GM12891 (cell line): Measurements from ENCODE around the gene CISH.

Source experiments
- DNase-seq: peaks from one replicate; pipeline ENCODE4 v3.0.0; 2011; ENCODE audit warnings: low spot score; ENCODE audit not compliant: insufficient read length
- FAIRE-seq: peaks from 2 replicates; lab custom pipeline; 2011; peaks lifted over from hg19 to GRCh38; lab: Jason Lieb, UNC
- PAX5 ChIP-seq: IDR thresholded peaks from 2 replicates; pipeline ENCODE4 v1.6.1; 2011; ENCODE audit warnings: low read length, moderate library complexity, mild to moderate bottlenecking; ENCODE audit not compliant: insufficient read depth, severe bottlenecking
- POLR2A ChIP-seq: IDR thresholded peaks from 2 replicates; pipeline ENCODE4 v1.6.1; 2011; ENCODE audit warnings: low read depth, low read length, control low read depth
- POLR2AphosphoS5 ChIP-seq: IDR thresholded peaks from 2 replicates; pipeline ENCODE4 v1.6.1; 2011; ENCODE audit warnings: low read depth, low read length, control low read depth
- POU2F2 ChIP-seq: IDR thresholded peaks from 2 replicates; pipeline ENCODE4 v1.6.1; 2011; ENCODE audit warnings: low read depth, mild to moderate bottlenecking, control low read depth, low read length, moderate library complexity
- SPI1 ChIP-seq: IDR thresholded peaks from 2 replicates; pipeline ENCODE4 v1.6.1; 2011; ENCODE audit warnings: low read depth, low read length, control low read depth
- TAF1 ChIP-seq: IDR thresholded peaks from 2 replicates; pipeline ENCODE4 v1.6.1; 2011; ENCODE audit warnings: low read depth, low read length, control low read depth

The CISH gene

DNA sequence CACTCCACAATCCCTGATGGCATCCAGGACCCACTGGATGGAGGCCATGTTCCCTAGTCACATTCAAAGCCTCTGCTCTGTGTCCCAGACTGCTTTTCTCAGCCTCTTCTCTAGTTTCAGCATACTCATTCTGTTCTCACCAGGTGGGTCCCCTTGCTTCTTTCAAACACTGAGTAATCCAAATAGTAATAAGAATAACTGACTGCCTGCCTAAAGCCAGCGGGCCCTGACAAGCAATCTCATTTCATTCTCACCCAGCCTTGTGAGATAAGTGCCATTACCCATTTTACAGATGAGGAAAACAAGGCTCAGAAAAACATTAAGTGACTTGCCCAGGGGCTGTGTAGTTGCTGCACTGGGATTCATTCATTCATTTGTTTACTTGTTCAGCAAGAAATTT, 30.8 kb upstream of the CISH start:
- FAIRE-seq (no peak), DNase-seq (no peak)
- no peak for TF ChIP-seq TAF1
- no peak for TF ChIP-seq POU2F2
- TF ChIP-seq POLR2AphosphoS5: no peak
- TF ChIP-seq POLR2A: no peak
- TF ChIP-seq PAX5: peak; percentile 28
- no peak for TF ChIP-seq SPI1

DNA sequence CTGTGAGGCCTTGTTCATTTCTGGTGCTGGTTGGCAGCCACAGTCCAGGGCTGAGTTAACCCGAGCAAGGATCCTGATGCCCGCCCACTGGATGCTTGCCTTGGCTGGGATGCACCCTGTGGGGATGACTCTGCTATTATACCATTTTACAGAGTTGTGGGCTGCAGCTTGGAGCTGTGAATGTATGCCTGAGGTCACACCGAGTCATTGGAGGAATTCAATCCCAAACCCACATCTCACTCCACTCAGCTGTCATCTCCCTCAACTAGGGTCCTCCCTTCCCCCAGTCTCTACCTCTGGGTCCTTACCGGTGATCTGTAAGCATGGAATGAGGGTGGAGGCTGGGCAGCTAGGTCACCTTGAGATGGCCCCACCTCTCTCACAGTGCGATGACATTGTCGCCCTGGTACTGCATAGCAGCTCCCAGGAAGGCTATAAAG, 27.5 kb upstream of the CISH start:
- no peak for TF ChIP-seq POLR2AphosphoS5
- no peak for TF ChIP-seq TAF1
- no peak for TF ChIP-seq SPI1
- no peak for FAIRE-seq
- DNase-seq: no peak

DNA sequence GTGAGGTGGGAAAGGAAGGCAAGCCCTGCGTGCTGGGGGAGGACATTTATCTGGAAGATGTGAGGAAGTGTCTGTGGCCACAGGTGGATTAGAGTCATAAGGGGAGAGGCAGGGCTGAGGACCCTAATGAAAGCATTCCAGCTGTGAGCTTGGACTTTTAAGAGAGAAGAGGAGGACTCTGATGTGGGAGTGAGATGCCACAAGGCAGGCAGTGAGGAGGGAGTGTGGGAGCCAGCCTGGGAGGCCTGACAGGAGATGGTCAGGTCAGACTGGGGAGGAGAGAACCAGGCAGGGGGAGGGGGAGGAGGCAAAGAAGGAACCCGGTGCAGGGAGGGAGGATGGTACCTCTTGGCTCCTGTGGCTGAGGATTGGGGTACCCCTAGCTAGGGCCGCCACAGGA, 26.4 kb upstream of the CISH start:
- no peak for FAIRE-seq

GRCh38 chr3:50637011-50637410, 25.4 kb upstream of the CISH start:
- no peak for FAIRE-seq
- TF ChIP-seq SPI1: no peak
- TF ChIP-seq POLR2AphosphoS5: no peak
- TF ChIP-seq POLR2A: no peak
- no peak for TF ChIP-seq PAX5
- no peak for TF ChIP-seq POU2F2
- no peak for TF ChIP-seq TAF1
- no peak for DNase-seq

More for the DNA sequence above, 26.4 kb upstream of the CISH start:
- DNase-seq: no peak
- no peak for TF ChIP-seq TAF1
- no peak for TF ChIP-seq PAX5
- TF ChIP-seq POLR2AphosphoS5: no peak
- TF ChIP-seq POLR2A: no peak
- no peak for TF ChIP-seq SPI1
- no peak for TF ChIP-seq POU2F2

DNA sequence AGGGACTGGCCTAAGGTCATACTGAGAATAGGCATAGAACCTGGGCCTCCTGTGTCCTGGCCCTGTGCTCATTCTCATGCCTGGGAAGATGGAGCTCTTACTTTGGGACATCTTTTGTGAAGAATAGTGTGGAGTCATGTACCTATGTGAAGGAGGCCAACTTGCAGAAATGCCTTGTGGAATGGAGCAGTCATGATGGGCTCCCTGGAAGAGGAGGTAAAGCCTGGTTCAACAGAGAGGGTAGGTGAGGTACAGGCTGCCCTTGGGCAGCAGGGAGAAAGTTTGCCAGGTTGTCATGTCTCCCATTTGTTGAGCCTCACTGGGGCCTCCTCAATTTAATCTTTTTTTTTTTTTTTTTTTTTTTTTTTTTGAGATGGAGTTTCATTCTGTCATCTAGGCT, 23.5 kb upstream of the CISH start:
- no peak for DNase-seq
- no peak for FAIRE-seq

DNA sequence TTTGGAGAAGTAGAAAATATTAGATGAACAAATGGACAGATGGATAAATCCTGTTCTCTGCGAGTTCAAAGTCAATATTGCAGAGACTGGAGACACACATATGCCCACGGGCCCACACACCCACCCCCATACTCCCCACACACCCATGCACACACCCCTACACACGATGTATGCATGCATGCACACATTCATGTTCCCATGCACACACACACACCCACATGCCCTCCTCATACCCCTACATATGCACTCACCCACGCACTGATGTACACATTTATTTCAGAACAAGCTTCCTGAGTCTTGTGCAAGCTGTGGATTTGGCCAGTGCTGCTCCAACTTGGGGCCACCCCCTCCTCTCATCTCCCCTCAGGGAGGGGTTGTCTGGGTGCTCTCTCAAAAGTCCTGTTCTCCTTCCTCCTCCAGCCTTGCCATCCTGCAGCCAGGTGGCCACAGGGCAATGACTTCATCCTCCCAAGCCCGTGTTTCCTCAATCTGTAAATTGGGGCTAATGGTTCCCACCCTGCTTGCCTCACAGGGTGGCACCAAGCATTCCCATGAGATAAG, 21.7 kb upstream of the CISH start:
- FAIRE-seq: peak; percentile 56
- no peak for DNase-seq
- TF ChIP-seq PAX5 (no peak), POU2F2 (no peak), SPI1 (no peak)

More for the DNA sequence above, 23.5 kb upstream of the CISH start:
- TF ChIP-seq TAF1: no peak
- TF ChIP-seq POU2F2: no peak
- no peak for TF ChIP-seq SPI1
- TF ChIP-seq POLR2AphosphoS5: no peak
- no peak for TF ChIP-seq POLR2A
- TF ChIP-seq PAX5: no peak

DNA sequence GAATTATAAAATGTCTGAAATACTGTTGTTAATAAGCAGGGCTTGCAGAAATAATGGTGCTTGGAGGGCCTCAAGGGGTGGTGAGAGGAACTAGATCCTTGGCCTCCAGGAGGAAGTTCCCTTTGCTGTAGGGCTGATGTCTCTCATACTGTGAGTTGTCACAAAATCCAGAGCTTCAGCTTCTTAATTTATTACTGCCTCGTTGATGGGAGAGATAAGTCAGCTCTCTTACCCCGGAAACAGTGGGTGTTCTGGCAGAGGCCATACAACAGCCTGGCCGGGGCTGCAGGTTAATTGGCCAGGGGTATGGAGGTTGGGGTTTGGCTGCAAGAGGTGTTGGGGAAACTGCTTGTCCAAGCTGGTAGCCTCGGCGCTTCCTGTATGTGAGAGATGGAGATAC, 20.9 kb upstream of the CISH start:
- FAIRE-seq (peak; percentile 33), DNase-seq (peak; percentile 31)
- TF ChIP-seq PAX5 (no peak), SPI1 (0 out of 2 replicates have a peak, but pooled peaks have one; percentile 4)

DNA sequence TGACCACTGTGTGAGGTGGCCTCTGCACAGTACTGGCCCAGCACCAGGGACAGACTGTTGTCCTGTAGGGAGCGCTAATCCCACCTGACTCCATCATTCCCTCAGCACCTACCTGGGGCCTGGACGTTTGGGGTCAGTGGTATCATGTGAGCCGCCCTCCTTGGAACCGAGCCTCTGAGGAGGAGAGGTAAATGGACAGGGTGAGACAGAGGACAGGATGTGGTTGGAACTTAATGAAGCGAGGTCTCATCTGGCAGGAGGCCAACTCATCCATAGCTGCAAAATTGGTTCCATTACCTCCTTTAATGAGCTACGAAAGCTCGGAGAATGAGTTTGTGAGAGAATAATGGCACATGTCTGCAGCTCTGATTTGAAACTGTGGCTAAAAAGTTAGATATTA, 19.3 kb upstream of the CISH start:
- FAIRE-seq: no peak

DNA sequence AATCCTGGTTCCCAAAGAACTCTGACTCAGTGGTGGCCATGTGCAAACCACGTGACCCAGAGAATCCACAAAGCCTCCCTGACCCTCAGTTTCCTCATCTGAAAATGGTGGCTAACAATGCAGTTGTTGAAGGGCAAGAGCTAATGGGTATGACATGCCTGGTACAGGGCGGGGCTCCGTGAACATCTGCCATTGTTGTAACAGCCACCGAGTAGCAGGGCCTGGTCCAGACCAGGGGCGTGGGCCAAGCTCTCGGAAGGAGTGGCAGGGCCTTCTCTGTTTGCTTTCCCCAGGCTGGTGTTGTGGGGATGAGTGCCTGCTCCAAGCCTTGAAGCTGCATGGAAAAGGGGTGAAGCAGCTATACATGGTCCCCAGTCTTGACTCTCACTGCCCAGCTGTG, 18.8 kb upstream of the CISH start:
- FAIRE-seq: peak; percentile 5
- TF ChIP-seq TAF1: no peak
- TF ChIP-seq POU2F2: no peak
- TF ChIP-seq SPI1: no peak
- no peak for TF ChIP-seq POLR2A
- TF ChIP-seq POLR2AphosphoS5: no peak
- no peak for TF ChIP-seq PAX5
- no peak for DNase-seq

More for the DNA sequence above, 19.3 kb upstream of the CISH start:
- no peak for TF ChIP-seq POU2F2
- no peak for TF ChIP-seq POLR2AphosphoS5
- no peak for TF ChIP-seq TAF1
- TF ChIP-seq POLR2A: no peak
- no peak for DNase-seq

- FAIRE-seq: no peak
- no peak for TF ChIP-seq PAX5
- TF ChIP-seq POLR2A: no peak
- no peak for TF ChIP-seq POLR2AphosphoS5
- TF ChIP-seq SPI1: no peak
- no peak for TF ChIP-seq TAF1
- no peak for TF ChIP-seq POU2F2
- DNase-seq: no peak
Observed at GRCh38 chr3:50628601-50629000, 17.0 kb upstream of the CISH start.
